Kidney glomerular epithelial cell (primary cell): ENCODE measurements around the gene MTA2.
A peak's percentile ranks its signal among the peaks of the same experiment; 100 is the strongest.
"Not testable (repeated sequence)": the region's sequence is repeated elsewhere in the genome, so short reads cannot be mapped to it uniquely, and the experiment has no call there.

Source experiments
- DNase-seq: peaks from one replicate; lab custom pipeline; 2025; lab: John Stamatoyannopoulos, UW

MTA2 gene

DNA sequence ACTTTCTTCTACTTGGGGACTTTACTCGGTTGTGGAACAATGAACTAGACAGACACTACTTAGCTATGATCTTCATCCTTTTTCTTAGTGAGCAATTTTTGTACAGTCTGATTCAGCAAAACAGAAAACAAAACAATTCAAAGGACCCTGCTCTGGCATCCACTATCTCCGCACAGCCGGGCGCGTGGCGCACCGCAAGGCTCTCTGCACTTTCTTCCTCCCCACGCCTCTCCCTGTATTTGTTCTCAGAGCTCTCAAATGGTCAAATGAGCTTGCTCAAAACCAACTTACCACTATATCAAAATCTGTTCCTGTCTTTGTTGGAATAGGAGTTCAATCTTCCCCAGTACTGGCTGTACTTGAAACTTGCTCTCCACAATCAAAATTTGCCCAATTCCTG, 35.4 kb downstream of the MTA2 start:
- no peak for DNase-seq

DNA sequence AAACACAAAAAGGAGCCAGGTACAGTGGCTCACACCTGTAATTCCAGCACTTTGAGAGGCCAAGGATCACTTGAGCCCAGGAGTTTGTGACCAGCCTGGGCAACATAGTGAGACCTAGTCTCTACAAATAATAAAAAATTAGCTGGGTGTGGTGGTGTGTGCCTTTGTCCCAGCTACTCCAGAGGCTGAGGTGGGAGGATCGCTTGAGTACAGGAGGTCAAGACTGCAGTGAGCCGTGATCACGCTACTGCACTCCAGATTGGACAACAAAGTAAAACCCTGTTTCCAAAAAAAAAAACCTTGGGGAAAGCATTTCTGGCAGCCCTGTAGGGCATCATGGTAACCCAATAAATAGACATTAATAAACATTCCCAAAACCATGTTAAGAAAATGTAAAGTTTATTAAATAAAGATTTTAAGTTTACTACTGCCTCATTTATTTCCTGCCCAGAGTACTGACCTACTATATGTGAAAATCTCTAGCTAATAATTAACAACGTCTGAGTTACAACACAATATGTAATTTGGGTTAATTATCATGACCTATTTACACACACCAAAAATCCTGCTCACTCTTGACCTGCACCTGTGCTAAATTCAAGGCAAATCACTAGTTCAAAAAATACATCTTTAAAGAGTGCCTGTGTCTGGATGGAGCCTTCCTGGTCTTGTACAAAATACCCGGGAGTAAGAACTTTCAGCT, 36.4 kb downstream of the MTA2 start:
- no peak for DNase-seq

GRCh38 chr11:62561677-62562230, 39.9 kb downstream of the MTA2 start:
- DNase-seq = not testable (repeated sequence)

DNA sequence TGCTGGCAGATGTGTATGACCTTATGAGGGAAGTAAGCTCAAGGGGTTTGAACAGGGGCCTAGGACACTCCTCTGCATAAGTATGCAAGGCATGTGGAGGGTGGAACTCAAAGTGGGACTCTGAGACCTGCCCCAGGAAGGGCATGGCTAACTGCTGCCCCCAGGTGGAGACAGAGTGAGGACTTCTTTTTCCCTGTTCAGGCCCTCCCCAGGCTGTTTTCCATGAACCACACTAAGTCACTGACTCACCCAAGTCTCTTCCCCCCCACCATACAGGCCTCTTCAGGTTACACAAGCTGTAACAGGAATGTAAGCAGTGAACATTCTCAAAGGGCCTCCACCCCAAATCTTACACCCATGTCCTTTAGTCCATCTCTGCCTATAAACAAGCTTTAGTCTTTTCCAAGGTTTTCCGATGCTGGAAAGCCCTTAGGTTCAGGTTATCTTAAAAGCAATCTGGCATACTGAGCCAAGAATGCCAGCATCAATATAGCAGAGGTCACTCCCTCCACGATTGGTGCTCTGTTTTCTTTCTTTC, 41.0 kb downstream of the MTA2 start:
- peak; percentile 96 for DNase-seq

GRCh38 chr11:62559626-62560025, 42.0 kb downstream of the MTA2 start:
- DNase-seq = not testable (repeated sequence)

- no peak for DNase-seq
These were observed 42.5 kb downstream of the MTA2 start for GRCh38 chr11:62559204-62559603.

DNA sequence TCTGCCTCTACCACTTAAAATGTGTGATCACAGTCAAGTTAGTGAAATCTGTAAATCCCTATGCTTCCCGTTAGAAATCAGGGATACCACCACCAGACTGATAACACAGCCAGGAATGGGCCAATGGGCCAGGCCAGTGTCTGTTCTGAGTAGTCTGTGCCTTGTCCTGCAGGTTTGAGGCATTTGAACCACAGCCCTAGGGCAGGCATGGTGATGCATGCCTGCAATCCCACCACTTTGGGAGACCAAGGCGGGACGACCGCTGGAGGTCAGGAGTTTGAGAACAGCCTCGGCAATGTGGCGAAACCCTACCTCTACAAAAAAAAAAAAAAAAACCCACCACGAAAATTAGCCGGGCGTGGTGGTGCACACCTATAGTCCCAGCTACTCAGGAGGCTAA, 43.0 kb downstream of the MTA2 start:
- no peak for DNase-seq

DNA sequence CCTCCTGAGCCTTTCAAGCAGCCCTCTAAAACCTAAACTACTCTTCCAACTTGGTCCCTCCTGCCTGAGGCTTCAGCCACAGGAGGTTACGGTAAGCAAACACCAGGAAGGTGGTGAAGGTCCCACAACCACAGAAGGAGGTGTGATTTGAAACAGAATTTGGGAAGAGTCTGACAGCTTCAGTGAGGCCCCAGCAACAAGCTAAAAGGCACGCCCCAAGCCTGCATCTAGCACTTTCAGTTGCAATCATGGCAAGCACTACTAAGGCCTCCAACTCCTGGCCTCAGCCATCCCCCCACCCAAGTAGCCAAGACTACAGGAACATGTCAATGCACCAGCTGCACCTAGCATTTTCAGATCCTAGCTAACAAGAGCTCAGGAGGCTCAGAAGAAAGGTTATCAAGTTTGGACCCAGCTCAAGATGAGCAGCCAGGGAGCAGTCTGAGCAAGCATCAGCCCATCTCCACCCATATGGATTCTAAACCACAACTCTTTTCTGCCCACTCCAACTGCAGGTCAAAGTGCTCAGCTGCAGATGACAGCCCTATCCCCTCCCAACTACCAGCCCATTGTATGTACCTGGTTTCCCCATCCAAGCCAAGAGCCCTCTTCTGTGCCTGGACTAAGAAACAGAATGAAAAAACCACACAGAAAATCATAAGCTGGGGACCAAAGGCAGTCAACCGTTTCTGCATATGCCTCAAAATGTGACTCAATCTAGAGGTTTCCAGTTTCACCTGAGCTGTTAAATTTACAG, 44.6 kb downstream of the MTA2 start:
- DNase-seq = no peak

DNA sequence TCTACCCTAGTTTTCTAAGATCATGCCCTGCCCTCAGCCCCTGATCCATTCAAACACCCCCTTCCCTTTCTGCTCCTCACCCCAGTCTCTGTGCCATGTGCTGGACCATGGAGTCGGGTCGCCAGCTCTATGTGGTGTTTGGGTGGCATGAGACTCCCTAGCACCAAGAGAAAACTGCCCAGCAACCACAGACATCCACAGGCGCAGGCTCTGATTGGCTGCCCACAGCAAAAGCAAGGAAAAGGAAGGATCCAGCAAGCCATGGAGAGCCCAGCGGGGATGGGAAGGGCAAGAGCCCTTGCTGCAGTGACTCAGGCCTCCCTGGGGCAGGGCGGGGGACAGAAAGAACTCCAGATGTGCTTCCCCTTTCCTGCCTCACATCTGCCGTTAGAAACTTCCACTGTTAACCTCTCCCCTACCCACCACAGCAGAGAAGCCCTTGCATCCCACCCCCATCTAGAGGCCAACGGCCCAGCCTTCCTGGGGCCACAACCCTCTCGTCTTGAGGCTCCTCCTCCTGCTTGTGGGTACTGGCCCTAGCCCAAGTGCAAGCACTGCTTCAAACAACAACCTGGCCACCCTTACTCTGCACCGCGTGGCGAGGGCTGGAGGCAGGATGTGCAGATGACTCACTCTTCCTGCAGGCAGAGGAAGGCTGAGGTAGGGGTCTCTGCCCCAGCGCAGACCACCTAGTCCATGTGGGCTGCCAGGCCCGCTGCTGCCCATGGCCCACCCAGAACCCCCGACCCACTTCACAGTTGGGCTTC, 45.4 kb downstream of the MTA2 start:
- DNase-seq = peak; percentile 92

- no peak for DNase-seq
These were observed 46.1 kb downstream of the MTA2 start for GRCh38 chr11:62555464-62556107.

DNA sequence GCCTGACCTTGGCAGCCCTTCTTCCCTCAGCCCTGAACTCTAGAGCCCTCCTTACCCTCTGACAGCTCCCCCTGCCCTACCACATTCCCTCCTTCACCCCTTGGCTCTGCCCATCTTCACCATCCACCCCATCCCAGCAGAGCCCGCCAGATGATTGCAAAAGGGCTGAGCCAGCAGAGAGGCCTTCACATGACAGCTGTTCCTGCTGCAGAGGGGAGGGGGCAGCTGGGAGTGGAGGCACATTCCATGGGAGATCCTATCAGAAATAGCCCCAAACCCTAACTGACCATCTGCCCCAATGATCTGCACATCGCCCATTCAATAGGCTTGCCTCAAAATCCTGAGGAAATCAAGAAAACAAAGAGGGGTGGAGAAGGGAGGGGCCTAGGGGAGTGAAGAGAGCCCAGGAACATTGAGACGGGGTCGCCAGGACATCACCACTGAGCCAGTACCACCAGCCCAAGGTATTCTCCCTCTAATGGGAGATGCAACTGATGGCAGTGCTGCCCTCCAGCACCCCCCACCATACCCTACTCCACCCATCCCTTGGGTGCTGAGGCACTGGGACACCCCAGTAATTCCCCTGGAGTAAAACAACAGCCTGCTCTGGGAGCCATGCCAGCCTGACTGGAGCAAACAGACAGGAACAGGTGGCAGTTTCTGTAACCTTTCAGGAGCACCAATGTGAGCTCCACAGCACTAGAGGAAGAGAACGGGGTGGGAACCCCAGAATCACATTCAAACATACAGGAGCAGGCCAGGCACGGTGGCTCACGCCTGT, 47.1 kb downstream of the MTA2 start:
- DNase-seq = no peak

DNA sequence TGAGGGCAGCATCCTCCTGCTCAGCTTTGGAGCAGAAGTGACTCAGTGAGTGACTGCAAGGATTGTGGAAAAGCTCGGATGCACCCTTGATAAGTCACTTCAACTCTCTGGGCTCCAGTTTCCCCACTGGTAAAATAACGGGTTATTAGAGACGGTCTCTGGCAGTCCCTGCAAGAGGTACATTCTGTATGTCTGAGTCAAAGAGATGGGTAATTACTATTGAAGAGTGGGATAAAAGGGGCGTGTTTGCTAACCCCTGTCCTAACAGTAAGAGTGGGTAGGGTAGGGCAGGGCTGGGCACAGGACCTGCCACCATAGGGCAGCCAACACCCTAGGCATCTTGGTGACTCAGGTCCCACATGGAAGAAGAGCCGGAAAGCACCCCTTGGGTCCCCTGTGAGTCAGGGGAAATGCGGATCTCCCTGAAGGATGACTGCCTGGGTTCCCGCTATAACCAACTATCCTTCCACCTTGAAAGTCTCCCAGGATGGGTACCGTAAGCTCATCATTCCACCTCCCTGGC, 47.8 kb downstream of the MTA2 start:
- DNase-seq = peak; percentile 97

- peak; percentile 97 for DNase-seq
These were observed 48.4 kb downstream of the MTA2 start for GRCh38 chr11:62553080-62553838.

DNA sequence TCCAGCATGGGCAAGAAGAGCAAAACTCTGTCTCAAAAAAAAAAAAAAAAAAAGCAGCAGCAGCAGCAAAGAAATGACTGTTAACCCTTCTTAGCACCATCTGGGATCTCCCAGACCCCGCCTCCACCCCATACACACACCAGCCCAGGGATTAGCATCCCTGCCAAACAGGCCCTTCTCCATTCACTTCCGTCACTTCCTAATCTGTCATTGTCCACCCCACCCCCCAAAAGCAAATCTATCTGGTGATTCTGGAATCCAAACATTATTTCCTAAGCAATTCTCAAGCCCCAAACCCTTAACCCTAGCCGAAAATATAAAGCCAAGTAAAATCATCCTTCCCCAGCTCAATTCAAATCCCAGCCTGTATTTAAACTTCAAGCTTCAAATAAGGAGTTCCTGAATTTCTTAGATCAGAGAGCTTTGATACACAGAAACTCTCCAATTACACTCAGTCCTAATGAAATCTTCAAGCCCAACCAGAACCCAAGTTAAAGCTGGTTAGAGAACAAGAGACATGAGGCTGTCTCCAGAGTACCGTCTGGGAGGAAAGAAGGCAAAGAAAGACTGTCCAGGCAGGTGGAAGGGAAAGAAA, 49.1 kb downstream of the MTA2 start:
- no peak for DNase-seq

DNA sequence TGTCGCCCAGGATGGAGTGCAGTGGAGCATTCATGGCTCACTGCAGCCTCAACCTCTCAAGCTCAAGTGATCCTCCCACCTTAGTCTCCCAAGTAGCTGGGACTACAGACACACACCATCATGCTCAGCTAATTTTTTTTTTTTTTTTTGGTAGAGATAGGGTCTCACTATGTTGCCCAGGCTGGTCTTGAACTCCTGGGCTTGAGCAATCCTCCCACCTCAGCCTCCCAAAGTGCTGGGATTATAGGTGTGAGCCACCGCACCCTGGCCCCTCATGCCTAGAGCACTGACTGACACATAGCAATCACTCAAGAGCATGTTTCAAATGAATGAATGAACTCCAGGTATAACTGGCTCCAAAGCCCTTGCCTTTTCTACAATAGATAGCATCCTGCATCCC, 51.2 kb downstream of the MTA2 start:
- not testable (repeated sequence) for DNase-seq

- no peak for DNase-seq
These were observed 52.9 kb downstream of the MTA2 start for GRCh38 chr11:62548545-62549335.

- DNase-seq = peak; percentile 58
These were observed 53.9 kb downstream of the MTA2 start for GRCh38 chr11:62547691-62548281.

- DNase-seq = no peak
These were observed 54.6 kb downstream of the MTA2 start for GRCh38 chr11:62546929-62547625.
